Measurements from ENCODE around the gene NLRX1. TPM values are rescaled to one million over a fixed set of nuclear protein-coding genes. Genes with fewer than 3 reads are reported as not detected.

Gene NLRX1
- total RNA-seq, 1 experiment from 2014 or later: 6.7 TPM

GRCh38 chr11:119229741-119230140 is 61.2 kb downstream of the NLRX1 start:
- intact Hi-C loops (cut with micrococcal nuclease; ENCODE audit: unreplicated experiment): no loop called here

More at GRCh38 chr11:119229741-119230140, 61.2 kb downstream of the NLRX1 start:
- Mint-ChIP-seq H3K4me1 (ENCODE audit: low read depth, unreplicated experiment) (no peaks in the 10 kb centered on the region), H3K36me3 (ENCODE audit: insufficient read depth, unreplicated experiment) (no peaks in the 10 kb centered on the region), H3K9me3 (ENCODE audit: low read depth, unreplicated experiment) (no peaks in the 10 kb centered on the region), H3K27me3 (ENCODE audit: unreplicated experiment) (no peaks in the 10 kb centered on the region), H3K4me3 (ENCODE audit: low read depth, unreplicated experiment) (no peak overlapping the region), H3K27ac (ENCODE audit: unreplicated experiment) (no peak overlapping the region)
- no peak for DNase-seq
- no TSS peak for BruUV-seq (replicated peaks)
- CTCF ChIA-PET: no interaction called here
- TF ChIP-seq, protein P1, sequence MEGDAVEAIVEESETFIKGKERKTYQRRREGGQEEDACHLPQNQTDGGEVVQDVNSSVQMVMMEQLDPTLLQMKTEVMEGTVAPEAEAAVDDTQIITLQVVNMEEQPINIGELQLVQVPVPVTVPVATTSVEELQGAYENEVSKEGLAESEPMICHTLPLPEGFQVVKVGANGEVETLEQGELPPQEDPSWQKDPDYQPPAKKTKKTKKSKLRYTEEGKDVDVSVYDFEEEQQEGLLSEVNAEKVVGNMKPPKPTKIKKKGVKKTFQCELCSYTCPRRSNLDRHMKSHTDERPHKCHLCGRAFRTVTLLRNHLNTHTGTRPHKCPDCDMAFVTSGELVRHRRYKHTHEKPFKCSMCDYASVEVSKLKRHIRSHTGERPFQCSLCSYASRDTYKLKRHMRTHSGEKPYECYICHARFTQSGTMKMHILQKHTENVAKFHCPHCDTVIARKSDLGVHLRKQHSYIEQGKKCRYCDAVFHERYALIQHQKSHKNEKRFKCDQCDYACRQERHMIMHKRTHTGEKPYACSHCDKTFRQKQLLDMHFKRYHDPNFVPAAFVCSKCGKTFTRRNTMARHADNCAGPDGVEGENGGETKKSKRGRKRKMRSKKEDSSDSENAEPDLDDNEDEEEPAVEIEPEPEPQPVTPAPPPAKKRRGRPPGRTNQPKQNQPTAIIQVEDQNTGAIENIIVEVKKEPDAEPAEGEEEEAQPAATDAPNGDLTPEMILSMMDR (IDR thresholded peaks at IDR 0.05; ENCODE audit: unreplicated experiment): no peak

Other genes starting within 250 kb of the NLRX1 start
- 57.9 and 68.4 TPM in 2 replicates for gene BCL9L, start 242.8 kb upstream of the NLRX1 start, total RNA-seq (2022)
- 3.5 and 5.2 TPM in 2 replicates for gene UPK2, start 212.4 kb upstream of the NLRX1 start, total RNA-seq (2022)
- not detected in 2 replicates for gene FOXR1, start 197.0 kb upstream of the NLRX1 start, total RNA-seq (2022)
- gene CENATAC, start 170.6 kb upstream of the NLRX1 start, total RNA-seq (2022): 43.0 and 46.9 TPM in 2 replicates
- 471 and 510 TPM in 2 replicates for gene RPS25, start 150.4 kb upstream of the NLRX1 start, total RNA-seq (2022)
- 42.0 and 43.9 TPM in 2 replicates for gene TRAPPC4, start 150.0 kb upstream of the NLRX1 start, total RNA-seq (2022)
- gene SLC37A4, start 137.8 kb upstream of the NLRX1 start, total RNA-seq (2022): 21.2 and 24.6 TPM in 2 replicates
- 180 and 181 TPM in 2 replicates for gene HYOU1, start 111.5 kb upstream of the NLRX1 start, total RNA-seq (2022)
- 15.1 and 15.8 TPM in 2 replicates for gene VPS11, start 100.9 kb upstream of the NLRX1 start, total RNA-seq (2022)
- 35.2 and 39.6 TPM in 2 replicates for gene HMBS, start 83.8 kb upstream of the NLRX1 start, total RNA-seq (2022)
- gene DPAGT1, start 66.9 kb upstream of the NLRX1 start, total RNA-seq (2022): 46.7 and 47.6 TPM in 2 replicates
- 7.8 and 9.5 TPM in 2 replicates for gene C2CD2L, start 61.4 kb upstream of the NLRX1 start, total RNA-seq (2022)
- gene HINFP, start 47.1 kb upstream of the NLRX1 start, total RNA-seq (2022): 21.8 and 22.6 TPM in 2 replicates
- gene ABCG4, start 19.7 kb upstream of the NLRX1 start, total RNA-seq (2022): not detected in 2 replicates
- gene NHERF4, start 16.8 kb downstream of the NLRX1 start, total RNA-seq (2022): 0.15 TPM in 1 of 2 replicates, not detected in the other
- 14.2 and 15.9 TPM in 2 replicates for gene CBL, start 37.6 kb downstream of the NLRX1 start, total RNA-seq (2022)
- 11.1 and 25.1 TPM in 2 replicates for gene MCAM, start 148.4 kb downstream of the NLRX1 start, total RNA-seq (2022)
- 31.8 and 35.0 TPM in 2 replicates for gene RNF26, start 165.8 kb downstream of the NLRX1 start, total RNA-seq (2022)
- gene C1QTNF5, start 172.2 kb downstream of the NLRX1 start, total RNA-seq (2022): not detected in 2 replicates
- not detected in 2 replicates for gene MFRP, start 178.0 kb downstream of the NLRX1 start, total RNA-seq (2022)
- 1.1 TPM in 2 replicates for gene USP2, start 213.0 kb downstream of the NLRX1 start, total RNA-seq (2022)

All from Calu3 (cell line).